ENCODE results near the gene DPEP2. TPM values are rescaled to one million over a fixed set of nuclear protein-coding genes. Genes with fewer than 3 reads are reported as not detected.

DPEP2 gene
- total and polyA plus RNA-seq, 2 of the 13 experiments (the other 11 are each of a cell fraction or from before 2014, with no cell fraction given), result 0.18 TPM; not detected in 1

GRCh38 chr16:67964477-67965131, 34.7 kb downstream of the DPEP2 start (continued):
- TF ChIP-seq RARA (CRISPR knock-in tag; IDR thresholded peaks at IDR 0.05), result 0 out of 2 replicates have a peak, but pooled peaks have one; percentile 19
- TF ChIP-seq DZIP1 (CRISPR knock-in tag; IDR thresholded peaks at IDR 0.05), result no peak
- TF ChIP-seq ZNF276 (CRISPR knock-in tag; IDR thresholded peaks at IDR 0.05; ENCODE audit: low read depth), result no peak
- no peak for TF ChIP-seq MAFF (IDR thresholded peaks at IDR 0.05; ENCODE audit: low read depth, low read length)
- TF ChIP-seq ZGPAT (CRISPR knock-in tag; IDR thresholded peaks at IDR 0.05), result no peak
- no peak for TF ChIP-seq ZNF30 (CRISPR knock-in tag; IDR thresholded peaks at IDR 0.05)
- no peak for TF ChIP-seq SRSF4 (IDR thresholded peaks at IDR 0.05; ENCODE audit: low read depth, low read length, poor library complexity, severe bottlenecking)
- TF ChIP-seq PRMT3 (CRISPR knock-in tag; IDR thresholded peaks at IDR 0.05; ENCODE audit: borderline replicate concordance, low read depth), result 0 out of 2 replicates have a peak, but pooled peaks have one; percentile 42
- no peak for TF ChIP-seq KDM4B (CRISPR knock-in tag; IDR thresholded peaks at IDR 0.05)
- no peak for TF ChIP-seq KDM6A (CRISPR knock-in tag; IDR thresholded peaks at IDR 0.05; ENCODE audit: low read depth)
- no peak for TF ChIP-seq TFE3 (CRISPR knock-in tag; IDR thresholded peaks at IDR 0.05)
- 0 out of 2 replicates have a peak, but pooled peaks have one; percentile 21 for TF ChIP-seq ZBTB38 (CRISPR knock-in tag; IDR thresholded peaks at IDR 0.05)
- TF ChIP-seq KDM2A (CRISPR knock-in tag; IDR thresholded peaks at IDR 0.05; ENCODE audit: borderline replicate concordance, low read depth), result 0 out of 2 replicates have a peak, but pooled peaks have one; percentile 12
- no peak for TF ChIP-seq ZNF142 (CRISPR knock-in tag; IDR thresholded peaks at IDR 0.05)
- TF ChIP-seq STAT5B (CRISPR knock-in tag; IDR thresholded peaks at IDR 0.05), result no peak

All from HepG2 (cell line).